ENCODE results near the gene TRIM72.
"Not testable (repeated sequence)": the region's sequence is repeated elsewhere in the genome, so short reads cannot be mapped to it uniquely, and the experiment has no call there.

TRIM72 gene

GRCh38 chr16:31277659-31278260, 63.8 kb downstream of the TRIM72 start:
- no peak for TF ChIP-seq POLR2A (IDR thresholded peaks at IDR 0.05; ENCODE audit: extremely low read depth, insufficient read length)
- TF ChIP-seq MYC (IDR thresholded peaks at IDR 0.05; ENCODE audit: low read depth, low read length), result no peak
- TF ChIP-seq CTCF (IDR thresholded peaks at IDR 0.05; ENCODE audit: low read depth, low read length), result no peak
- no peak for TF ChIP-seq MAX (IDR thresholded peaks at IDR 0.05; ENCODE audit: low read depth, low read length)
- no peak for DNase-seq (ENCODE audit: low read depth)
- H3K4me3 ChIP-seq (ENCODE audit: low read depth, low read length), result no peak overlapping the region

- DNase-seq (ENCODE audit: low read depth); H3K4me3 ChIP-seq (ENCODE audit: low read depth, low read length): not testable (repeated sequence)
Observed at GRCh38 chr16:31278853-31279252, 64.9 kb downstream of the TRIM72 start.

Data from NB4 (cell line).